Stimulated activated CD8-positive, alpha-beta memory T cell treated with anti-CD3 and anti-CD28 coated beads, Interleukin-15, amount 100 ng/mL, for 4 hours (primary cell): ENCODE measurements around the gene PINK1.
"Not testable (repeated sequence)": the region's sequence is repeated elsewhere in the genome, so short reads cannot be mapped to it uniquely, and the experiment has no call there.

ENCODE experiments used
- DNase-seq, 2 donors: peaks; one replicate each; pipeline ENCODE4 v3.0.0-alpha.2; 2020; ENCODE audit warnings: low read depth in 2 of 2

PINK1 gene

GRCh38 chr1:20644416-20644815 is 11.2 kb downstream of the PINK1 start:
- DNase-seq = no peak

DNA sequence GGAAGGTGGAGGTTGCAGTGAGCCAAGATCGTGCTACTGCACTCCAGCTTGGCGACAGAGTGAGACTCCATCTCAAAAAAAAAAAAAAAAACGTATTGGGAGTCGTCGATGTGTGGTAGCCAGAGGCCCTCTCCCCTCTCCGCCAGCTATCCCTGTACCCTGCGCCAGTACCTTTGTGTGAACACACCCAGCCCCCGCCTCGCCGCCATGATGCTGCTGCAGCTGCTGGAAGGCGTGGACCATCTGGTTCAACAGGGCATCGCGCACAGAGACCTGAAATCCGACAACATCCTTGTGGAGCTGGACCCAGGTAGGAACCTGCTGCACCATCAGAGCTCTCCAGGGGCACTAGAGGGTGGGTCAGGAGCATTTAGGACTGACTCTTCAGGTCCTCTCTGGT is 12.2 kb downstream of the PINK1 start:
- no peak for DNase-seq

DNA sequence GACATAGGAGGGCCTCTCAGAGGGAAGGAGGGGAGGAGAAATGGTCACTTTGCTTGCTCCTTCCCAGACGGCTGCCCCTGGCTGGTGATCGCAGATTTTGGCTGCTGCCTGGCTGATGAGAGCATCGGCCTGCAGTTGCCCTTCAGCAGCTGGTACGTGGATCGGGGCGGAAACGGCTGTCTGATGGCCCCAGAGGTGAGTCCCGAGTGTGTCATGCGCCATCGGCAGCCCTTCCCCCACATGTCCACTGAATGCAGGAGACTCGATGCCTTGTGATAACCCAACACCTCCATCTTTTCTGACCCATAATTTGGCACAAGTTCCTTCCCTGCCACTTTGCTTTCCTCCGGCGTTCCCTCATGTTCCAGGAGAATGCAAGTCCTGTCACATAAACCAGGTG is 15.2 kb downstream of the PINK1 start:
- no peak for DNase-seq

DNA sequence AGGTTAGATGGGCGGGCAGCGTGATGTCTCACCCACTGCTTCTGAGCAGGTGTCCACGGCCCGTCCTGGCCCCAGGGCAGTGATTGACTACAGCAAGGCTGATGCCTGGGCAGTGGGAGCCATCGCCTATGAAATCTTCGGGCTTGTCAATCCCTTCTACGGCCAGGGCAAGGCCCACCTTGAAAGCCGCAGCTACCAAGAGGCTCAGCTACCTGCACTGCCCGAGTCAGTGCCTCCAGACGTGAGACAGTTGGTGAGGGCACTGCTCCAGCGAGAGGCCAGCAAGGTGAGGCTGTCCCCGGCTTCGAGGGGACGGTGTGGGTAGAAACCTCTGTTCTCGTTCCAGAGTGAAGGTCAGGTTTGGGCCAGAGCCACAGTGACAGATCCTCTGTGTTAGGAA is 15.7 kb downstream of the PINK1 start:
- no peak for DNase-seq

DNA sequence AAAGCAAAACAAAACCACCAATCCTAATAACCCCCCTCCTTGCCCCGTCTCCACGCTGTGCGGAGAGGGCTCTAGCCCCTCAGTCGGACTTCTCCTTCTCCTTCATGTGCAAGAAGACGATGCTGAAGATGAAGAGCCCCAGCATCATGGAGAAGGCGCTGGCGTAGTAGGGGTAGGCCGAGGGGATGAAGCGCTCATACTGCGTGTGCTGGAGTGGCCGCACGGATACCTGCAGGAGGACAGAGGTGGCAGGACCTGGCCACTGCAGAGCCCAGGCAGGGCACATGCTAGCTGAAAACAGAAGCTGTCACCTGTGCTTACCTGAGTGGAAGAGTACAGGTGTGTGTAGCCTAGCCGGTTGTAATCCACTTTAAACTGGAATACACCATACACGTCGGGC is 19.0 kb downstream of the PINK1 start:
- no peak for DNase-seq

DNA sequence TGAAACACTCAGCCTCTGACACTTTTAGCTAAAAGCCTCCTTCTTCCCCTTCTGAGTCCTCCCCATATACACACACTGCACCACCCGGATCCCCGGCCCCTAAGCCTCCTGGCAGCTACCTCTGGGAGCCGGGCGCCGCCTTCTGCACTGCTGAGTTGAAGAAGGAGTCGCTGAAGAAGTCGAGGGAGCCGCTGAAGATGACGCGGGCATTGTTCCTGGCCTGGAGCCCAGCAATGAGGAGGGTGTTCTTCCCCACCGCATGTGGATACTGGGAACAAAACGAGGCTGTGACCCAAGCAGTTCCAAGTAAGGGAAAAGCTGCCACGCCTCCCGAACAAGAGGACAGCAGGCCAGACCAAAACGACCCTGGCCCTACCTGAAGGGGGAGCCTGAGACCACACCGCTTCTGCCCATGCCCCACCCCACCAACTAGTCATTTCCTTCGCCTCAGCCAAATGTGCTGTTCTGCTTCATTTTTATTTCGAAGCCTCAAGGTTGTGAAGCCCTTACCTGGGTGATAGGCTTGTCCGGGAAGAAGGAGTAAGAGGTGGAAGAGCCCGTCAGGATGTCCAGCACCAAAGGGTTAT is 20.9 kb downstream of the PINK1 start:
- no peak for DNase-seq

DNA sequence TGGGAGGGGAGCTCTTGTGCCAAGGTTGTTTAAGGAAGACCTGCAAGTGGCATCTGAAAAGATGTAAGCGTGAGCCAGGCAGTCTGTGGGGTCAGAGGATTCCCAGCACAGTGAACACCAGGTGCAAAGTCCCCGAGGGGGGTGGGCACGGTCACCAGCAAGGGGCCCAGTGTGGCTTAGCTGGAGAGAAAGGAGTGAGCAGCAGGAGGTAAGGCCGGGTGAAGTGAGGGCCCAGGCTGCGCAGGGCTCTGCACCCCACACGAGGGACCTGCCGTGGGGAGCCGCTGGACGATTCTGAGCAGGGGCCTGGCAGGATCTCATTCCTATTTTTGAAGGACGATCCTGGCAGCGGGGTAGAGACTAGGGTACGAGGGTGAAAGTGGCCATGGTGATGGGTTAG is 23.8 kb downstream of the PINK1 start:
- DNase-seq = no peak

DNA sequence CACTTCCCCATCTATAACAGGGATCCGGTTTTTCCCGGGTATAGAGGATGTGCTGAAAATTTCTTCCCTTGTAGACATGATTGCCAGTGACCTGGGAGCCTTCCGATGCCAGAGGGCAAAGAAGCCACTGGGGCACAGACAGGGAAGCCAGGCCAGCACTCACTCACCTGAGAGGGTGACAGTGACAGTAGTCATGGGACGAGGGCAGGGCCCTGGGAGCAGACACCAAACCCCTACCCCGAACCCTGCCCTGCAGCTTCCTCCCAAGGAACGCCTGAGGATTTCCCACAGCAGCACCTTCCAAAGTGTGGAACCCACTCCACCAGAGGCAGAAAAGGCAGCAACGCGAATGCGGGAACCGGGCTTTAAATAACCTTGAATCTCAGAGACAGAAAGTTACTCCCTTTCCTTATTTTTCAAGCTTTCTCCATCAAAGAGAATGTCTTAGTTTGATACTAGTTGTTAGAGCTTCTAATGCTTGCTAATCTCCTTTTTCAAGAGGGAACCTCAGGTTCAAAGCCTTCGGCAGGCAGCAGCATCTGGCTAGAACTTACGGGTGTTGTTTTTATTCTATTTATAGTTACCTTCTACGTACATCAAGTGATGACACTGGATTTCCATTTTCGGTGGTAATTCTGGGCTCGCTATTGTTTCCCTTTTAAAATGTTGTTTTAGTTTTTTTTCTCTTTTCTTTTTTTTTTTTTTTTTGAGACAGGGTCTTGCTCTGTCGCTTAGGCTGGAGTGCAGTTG is 25.1 kb downstream of the PINK1 start:
- DNase-seq = no peak

DNA sequence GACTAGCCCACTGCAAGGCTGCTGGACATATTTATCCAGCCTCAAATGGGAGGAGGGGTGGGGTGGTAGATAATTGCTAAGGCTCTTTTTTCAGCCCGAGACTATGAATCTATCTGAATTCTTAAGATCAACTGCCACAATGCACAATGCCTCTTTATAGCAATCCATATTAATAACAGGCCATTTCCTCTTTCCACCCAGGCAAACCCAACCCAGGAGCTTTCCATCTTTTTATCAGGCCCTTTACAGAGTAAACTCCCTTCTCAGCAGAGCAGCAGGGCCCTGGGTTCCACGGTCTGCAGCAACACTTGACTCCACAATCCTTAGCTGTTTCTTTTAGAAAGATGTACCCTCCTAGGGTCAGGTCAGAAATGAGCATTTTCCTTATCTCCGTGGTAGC is 27.1 kb downstream of the PINK1 start:
- no peak for DNase-seq

GRCh38 chr1:20660847-20661206 is 27.6 kb downstream of the PINK1 start:
- peak in 1 of 2 donors; percentile 7 for DNase-seq

GRCh38 chr1:20661207-20662109 is 28.2 kb downstream of the PINK1 start, which contains the start of gene DDOST:
DDOST (minus strand) TSS chr1:20661369; CDS start chr1:20661350, 19 bp downstream.
- DNase-seq = peak; percentile 87 to 88

GRCh38 chr1:20662110-20662475 is 28.8 kb downstream of the PINK1 start:
- DNase-seq = no peak

DNA sequence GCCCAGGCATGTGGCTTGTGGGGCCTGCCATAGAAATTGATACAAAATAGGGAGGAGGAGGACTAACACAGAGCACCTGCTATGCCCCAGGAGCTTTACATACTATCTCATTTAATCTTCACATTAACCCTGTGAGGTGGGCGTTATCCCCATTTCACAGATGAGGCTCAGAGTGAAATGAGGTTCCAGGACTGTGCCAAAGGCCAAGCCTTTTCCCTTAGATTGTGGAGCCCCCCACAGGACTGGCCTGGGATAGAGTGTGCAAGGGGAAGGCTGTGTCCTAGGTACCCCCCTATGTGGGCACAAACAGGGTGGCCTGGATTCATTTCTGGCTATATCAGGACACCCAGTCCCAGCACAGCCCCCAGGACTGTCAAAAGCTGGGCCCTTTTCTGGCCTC is 30.1 kb downstream of the PINK1 start:
- no peak for DNase-seq

DNA sequence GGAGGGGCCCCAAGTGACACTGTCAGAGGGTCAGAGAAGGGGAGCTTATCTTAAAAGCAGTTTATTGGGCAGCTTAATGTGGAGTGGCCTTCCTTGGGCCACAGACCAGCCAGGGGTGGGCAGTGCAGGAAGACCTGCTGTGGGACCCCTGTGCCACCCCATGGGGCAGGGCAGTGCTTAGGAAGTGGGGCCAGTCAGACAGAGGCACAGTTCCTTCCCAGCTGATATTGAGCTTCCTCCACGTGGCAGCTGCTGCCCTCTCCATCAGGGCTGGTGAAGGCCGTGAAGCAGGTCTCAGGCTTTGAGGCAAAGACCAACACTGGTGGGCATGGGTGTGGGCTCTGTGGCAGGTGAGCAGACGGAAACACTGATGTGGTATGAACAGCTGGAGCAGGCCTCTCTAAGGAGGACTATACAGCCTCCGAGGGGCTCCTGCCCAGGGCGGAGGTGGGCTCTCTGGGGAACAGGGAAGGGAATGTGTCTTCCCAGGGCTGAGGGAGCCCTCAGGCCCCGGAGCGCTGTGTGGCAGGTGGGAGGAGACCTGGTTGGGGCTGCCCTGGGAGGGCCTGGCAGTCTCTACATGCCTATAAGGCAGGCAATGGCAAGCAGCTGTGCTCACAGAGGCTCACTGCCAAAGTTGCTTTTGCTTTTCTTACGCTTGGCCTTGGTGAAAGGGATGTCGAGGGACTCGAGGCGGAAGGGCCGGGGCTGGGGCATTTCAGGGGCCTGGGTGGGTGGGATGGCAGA is 30.9 kb downstream of the PINK1 start:
- no peak for DNase-seq

- no peak for DNase-seq
Observed at GRCh38 chr1:20665726-20666125, 32.5 kb downstream of the PINK1 start.

DNA sequence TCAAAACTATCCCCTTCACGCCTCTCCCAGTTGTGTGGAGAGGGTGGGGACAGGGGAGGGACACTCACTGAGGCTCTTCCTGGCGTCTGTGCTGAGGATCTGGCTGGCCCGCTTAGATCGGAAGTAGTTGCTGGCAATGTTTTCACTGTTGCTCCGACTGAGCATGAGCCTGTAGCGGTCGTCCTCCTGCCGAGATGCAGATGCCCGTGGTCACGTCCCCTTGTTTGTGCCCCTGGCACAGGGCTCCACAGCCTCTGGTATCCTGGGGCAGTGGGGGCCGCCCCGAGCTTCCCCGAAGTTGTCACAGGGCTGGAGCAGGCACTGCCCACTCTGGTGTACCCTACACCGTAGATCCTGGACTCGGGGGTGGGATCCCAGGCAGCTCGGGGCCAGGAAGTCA is 32.9 kb downstream of the PINK1 start:
- no peak for DNase-seq

- DNase-seq = no peak
Observed at GRCh38 chr1:20666804-20667203, 33.5 kb downstream of the PINK1 start.

GRCh38 chr1:20668581-20668980 is 35.3 kb downstream of the PINK1 start:
- no peak for DNase-seq

DNA sequence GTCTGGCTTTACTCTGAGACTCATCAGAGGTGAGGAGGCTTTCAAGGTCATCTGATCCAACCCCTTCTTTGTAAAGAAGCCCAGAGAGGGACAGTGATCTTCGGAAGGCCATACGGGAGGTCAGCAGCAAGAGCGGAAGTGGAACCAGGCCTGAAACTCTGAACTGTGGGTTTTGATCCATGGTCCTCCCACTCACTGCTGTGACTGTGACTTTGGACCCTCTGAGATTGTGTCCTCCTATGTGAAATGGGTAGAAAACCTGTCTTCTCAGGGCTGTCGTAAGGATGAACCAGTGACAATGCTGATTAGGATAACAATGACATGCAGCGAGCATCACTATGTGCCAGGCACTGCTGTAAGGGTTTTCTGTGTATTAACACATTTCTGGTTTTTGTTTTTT is 37.7 kb downstream of the PINK1 start:
- no peak for DNase-seq

GRCh38 chr1:20672265-20672632 is 39.0 kb downstream of the PINK1 start:
- DNase-seq = no peak

DNA sequence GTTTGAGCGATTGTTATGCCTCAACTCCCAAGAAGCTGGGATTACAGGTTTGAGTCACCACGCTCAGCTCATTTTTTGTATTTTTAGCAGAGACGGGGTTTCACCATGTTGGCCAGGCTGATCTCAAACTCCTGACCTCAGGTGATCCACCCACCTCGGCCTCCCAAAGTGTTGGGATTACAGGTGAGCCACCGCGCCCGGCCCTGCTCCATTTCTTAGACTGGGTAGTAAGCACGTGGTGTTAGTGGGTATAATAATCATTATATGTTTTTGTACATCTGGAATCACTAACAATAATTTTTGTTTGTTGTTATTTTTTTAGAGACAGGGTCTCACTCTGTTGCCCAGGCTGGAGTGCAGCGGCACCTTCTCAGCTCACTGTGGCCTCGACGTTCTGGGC is 40.4 kb downstream of the PINK1 start:
- not testable (repeated sequence) for DNase-seq

DNA sequence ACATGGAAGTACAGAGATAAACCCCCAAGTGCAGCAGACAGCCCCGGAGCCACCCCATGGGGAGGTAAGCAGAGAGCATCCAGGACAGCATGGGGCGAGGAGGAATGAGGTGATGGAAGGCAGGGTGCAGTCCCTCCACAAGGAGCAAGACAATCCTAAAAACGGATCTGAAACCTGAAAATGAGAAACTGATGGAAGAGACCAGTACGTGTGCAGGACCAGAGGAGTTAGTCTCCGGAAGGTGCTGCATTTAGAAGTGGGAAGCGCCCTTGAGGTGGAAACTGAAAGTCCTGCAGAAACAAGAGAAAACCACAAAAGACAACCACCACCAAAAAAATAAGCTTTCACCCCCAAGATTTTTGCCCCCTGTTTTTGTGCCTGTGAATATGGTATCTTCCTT is 45.3 kb downstream of the PINK1 start:
- no peak for DNase-seq
